Sigmoid colon (tissue), 7 donors: ENCODE measurements around the gene CADM2. TPM values are rescaled to one million over a fixed set of nuclear protein-coding genes. Genes with fewer than 3 reads are reported as not detected.

Experiments
- DNase-seq: peaks from one replicate; pipeline ENCODE4 v3.0.0-alpha.2; 2019
- H3K27ac ChIP-seq, 4 donors: fragments of 200-600 bp; sonication (generic); one replicate each; pipeline ENCODE4 v1.5.1; 2016 to 2019; ENCODE audit warnings: mild to moderate bottlenecking in 1 of 4
- H3K27me3 ChIP-seq, 3 donors: fragments of 200-600 bp; sonication (generic); one replicate each; pipeline ENCODE4 v1.5.1; 2019; ENCODE audit warnings: mild to moderate bottlenecking in 1 of 3
- H3K36me3 ChIP-seq, 4 donors: fragments of 200-600 bp; sonication (generic); one replicate each; pipeline ENCODE4 v1.5.1; 2016 to 2019
- H3K4me1 ChIP-seq, 4 donors: fragments of 200-600 bp; sonication (generic); one replicate each; pipeline ENCODE4 v1.5.1; 2017 to 2019
- H3K4me3 ChIP-seq, 4 donors: fragments of 200-600 bp; sonication (generic); one replicate each; pipeline ENCODE4 v1.5.1; 2017 to 2019; ENCODE audit warnings: mild to moderate bottlenecking in 2 of 4, moderate library complexity in 1 of 4
- H3K9me3 ChIP-seq, 4 donors: fragments of 200-600 bp in 3 of 4; sonication (generic) in 3 of 4; one replicate each; pipeline versions ENCODE4 v1.5.1 to v1.6.1; 2013 to 2019
- EP300 ChIP-seq, 4 donors: sonication (generic); formaldehyde crosslinking; IDR thresholded peaks; one replicate each; pipeline ENCODE4 v1.6.1; 2017; ENCODE audit warnings: antibody characterized with exemption in 4 of 4
- POLR2A ChIP-seq, 2 donors: fragments of 450-650 bp; IDR thresholded peaks; one replicate each; pipeline ENCODE4 v1.6.1; 2016; ENCODE audit warnings: antibody characterized with exemption in 2 of 2, mild to moderate bottlenecking in 2 of 2, moderate library complexity in 2 of 2
- POLR2AphosphoS5 ChIP-seq, 4 donors: sonication (generic); formaldehyde crosslinking; IDR thresholded peaks; one replicate each; pipeline ENCODE4 v1.6.1; 2017; ENCODE audit warnings: antibody characterized with exemption in 4 of 4
- WGBS, 2 donors: extraction: QIAGEN DNeasy Blood & Tissue Kit; methylation state at CpG; one replicate each; pipeline ENCODE4 v1.1.7; 2013; 5-methylcytosine and 5-hydroxymethylcytosine counted together
- intact Hi-C: fragments of 100-400 bp; cut with DNase I; formaldehyde crosslinking; loops from one replicate; pipeline ENCODE4 v1.15.1; 2023
- polyA plus RNA-seq, 3 donors: library from polyadenylated mRNA; stranded (reverse); fragments of 200-250 nt; gene quantifications; one replicate each; pipeline ENCODE4 v1.2.3, GENCODE V29; 2013
- total RNA-seq, 4 donors: library from RNA; depleted of rRNA; stranded (reverse); fragments of >200 nt; gene quantifications; one replicate each; pipeline ENCODE4 v1.1.0, GENCODE V29; 2016
- TF ChIP-seq, protein P1 (sequence below), 4 experiments: fragments of 450-650 bp in 3 of 4; fragments of 200-600 bp in 1 of 4; IDR thresholded peaks; one replicate each; pipeline ENCODE4 v1.5.1; 2016 to 2019; ENCODE audit warnings: antibody characterized with exemption in 4 of 4, mild to moderate bottlenecking in 3 of 4, moderate library complexity in 2 of 4
- donor health status: healthy with polysubstance abuse.
- donor health status: Bipolar disorder and iron deficiency.
- donor health status: healthy.

CADM2 gene
- total and polyA plus RNA-seq, 7 donors = 0.46 to 22.8 (median 12.8) TPM

DNA sequence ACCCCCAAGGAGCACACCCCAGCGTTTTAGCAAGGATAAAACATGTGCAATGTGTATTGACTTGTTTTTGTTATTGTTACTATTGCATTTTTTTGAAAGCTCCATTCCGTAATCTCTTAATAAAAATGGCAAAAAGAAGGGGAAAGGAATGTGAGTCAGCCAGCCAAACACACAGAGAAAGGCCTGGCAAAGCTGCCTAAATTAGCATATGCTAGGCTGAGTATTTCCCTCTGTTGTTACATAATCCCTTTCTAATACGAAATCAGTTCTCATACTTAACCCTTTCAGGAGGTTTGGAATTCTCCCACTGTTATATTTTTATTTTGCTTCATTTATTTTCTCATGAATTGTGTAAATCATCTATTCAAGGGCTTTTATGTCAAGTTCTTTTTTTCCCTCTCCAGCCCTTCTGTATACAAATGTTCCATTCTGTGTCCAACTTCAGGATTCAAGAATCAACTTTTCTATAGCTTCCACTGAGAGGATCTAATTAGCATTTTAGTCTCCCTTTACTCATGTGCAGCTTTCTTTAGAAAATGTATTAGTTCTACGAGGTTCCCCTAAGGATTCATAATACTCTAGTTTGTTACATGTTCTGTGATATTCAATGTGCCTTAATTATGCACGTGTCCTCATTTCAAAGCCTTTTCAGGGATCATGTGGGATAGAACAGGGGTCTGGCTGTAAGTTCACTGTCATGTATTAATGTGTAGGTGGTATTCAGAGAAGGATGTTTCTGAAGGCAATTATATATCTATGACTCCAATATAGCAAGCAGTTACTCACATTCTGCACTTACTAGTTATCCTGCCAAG, 9.2 kb downstream of the CADM2 start:
- WGBS, 2 donors = 35 to 53% methylated on average over 5 of the region's 5 CpGs
- Histone ChIP-seq H3K4me1 (no peaks in the 10 kb centered on the region), H3K9me3 (no peaks in the 10 kb centered on the region), H3K4me3 (no peak overlapping the region), H3K36me3 (no peaks in the 10 kb centered on the region), H3K27me3 (peaks cover 0 to 8% (median 0%) of the 10 kb centered on the region in 3 donors), H3K27ac (no peak overlapping the region)
- TF ChIP-seq, protein P1, sequence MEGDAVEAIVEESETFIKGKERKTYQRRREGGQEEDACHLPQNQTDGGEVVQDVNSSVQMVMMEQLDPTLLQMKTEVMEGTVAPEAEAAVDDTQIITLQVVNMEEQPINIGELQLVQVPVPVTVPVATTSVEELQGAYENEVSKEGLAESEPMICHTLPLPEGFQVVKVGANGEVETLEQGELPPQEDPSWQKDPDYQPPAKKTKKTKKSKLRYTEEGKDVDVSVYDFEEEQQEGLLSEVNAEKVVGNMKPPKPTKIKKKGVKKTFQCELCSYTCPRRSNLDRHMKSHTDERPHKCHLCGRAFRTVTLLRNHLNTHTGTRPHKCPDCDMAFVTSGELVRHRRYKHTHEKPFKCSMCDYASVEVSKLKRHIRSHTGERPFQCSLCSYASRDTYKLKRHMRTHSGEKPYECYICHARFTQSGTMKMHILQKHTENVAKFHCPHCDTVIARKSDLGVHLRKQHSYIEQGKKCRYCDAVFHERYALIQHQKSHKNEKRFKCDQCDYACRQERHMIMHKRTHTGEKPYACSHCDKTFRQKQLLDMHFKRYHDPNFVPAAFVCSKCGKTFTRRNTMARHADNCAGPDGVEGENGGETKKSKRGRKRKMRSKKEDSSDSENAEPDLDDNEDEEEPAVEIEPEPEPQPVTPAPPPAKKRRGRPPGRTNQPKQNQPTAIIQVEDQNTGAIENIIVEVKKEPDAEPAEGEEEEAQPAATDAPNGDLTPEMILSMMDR (IDR thresholded peaks at IDR 0.05) = no peak
- TF ChIP-seq POLR2A (IDR thresholded peaks at IDR 0.05) (no peak), EP300 (IDR thresholded peaks at IDR 0.05) (no peak), POLR2AphosphoS5 (IDR thresholded peaks at IDR 0.05) (no peak)
- no peak for DNase-seq
- intact Hi-C loops = no loop called here

DNA sequence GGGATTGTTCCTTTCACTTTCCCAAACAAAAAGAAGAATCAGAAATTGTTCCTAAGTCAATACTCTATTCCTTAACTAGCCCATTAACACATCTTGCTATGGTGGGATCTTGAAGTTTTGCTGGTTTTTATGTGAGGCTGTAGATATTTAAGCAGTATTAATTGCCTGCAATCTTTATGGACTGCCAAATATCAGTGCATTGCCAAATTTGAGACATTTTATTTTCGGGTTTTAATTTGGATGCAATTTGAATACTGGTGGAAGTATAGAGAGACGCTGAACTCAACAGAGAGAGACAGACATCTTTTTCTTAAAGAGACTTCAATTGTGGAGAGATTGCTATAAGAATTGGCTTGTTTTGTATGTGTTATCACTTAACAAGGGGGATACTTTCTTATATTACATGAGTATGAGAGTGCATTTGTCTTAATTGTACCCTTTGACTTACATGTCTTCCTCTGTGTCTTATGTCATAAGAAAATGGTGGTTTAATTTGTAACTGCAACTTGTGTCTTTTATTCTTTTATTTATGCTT, 10.0 kb downstream of the CADM2 start:
- no peaks in the 10 kb centered on the region for H3K27me3 ChIP-seq
- TF ChIP-seq POLR2A (IDR thresholded peaks at IDR 0.05) = no peak
- TF ChIP-seq, protein P1 (IDR thresholded peaks at IDR 0.05) = no peak
- TF ChIP-seq EP300 (IDR thresholded peaks at IDR 0.05) = no peak
- TF ChIP-seq POLR2AphosphoS5 (IDR thresholded peaks at IDR 0.05) = no peak
- 54 to 77% methylated on average over 2 of the region's 2 CpGs for WGBS, 2 donors
- intact Hi-C loops = no loop called here
- H3K36me3 ChIP-seq = no peaks in the 10 kb centered on the region
- no peak for DNase-seq
- H3K9me3 ChIP-seq = no peaks in the 10 kb centered on the region
- no peak overlapping the region for H3K4me3 ChIP-seq
- H3K27ac ChIP-seq = no peak overlapping the region
- no peaks in the 10 kb centered on the region for H3K4me1 ChIP-seq

DNA sequence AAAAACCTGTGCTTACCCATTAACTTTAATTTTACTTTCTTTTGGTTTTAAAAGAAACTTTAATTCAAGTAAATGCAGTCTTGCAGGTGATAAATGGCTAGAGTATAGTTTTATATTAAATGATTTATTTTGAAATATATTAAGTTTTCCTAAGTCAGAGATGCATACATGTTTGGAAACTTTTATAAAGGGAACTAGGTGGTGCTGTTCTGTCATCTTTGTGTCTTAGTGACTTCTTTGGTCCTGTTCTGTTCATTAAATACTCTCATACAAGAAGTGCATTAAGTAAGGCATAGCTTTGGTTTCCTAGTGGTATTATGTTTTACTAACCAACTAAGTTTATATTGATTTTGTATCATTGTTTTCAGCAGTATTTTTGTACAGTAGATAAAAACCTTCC, 15.6 kb downstream of the CADM2 start:
- Histone ChIP-seq H3K36me3 (no peaks in the 10 kb centered on the region), H3K9me3 (no peaks in the 10 kb centered on the region), H3K27me3 (no peaks in the 10 kb centered on the region), H3K4me1 (no peaks in the 10 kb centered on the region), H3K27ac (no peak overlapping the region), H3K4me3 (no peak overlapping the region)
- DNase-seq = no peak
- intact Hi-C loops = loop anchor here (10.0 kb wide), 1 partner anchor 390 kb away; no protein-coding TSS in a partner anchor
- TF ChIP-seq POLR2A (IDR thresholded peaks at IDR 0.05) (no peak), EP300 (IDR thresholded peaks at IDR 0.05) (no peak), POLR2AphosphoS5 (IDR thresholded peaks at IDR 0.05) (no peak)
- TF ChIP-seq, protein P1 (IDR thresholded peaks at IDR 0.05) = no peak

DNA sequence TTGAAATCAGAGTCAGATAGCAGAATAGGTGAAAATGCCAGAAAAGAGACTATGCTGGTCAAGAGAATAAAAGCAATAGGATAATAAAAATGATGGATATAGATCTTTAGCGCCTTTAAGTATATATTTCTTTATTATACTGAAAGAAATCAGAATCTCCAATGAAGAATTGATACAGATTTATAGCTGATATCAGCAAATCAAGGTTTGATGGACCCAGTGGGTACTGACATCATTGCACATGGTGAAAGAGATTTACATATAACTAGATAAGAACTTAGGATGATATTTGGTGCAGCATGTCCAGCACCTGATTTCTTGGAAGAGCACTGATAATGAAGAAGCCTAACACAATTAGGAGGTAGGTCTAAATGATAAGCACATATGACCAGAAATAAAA, 18.2 kb downstream of the CADM2 start:
- Histone ChIP-seq H3K36me3 (no peaks in the 10 kb centered on the region), H3K27me3 (no peaks in the 10 kb centered on the region), H3K9me3 (no peaks in the 10 kb centered on the region), H3K4me3 (no peak overlapping the region), H3K27ac (no peak overlapping the region), H3K4me1 (no peaks in the 10 kb centered on the region)
- intact Hi-C loops = loop anchor here (10.0 kb wide), 1 partner anchor 388 kb away; no protein-coding TSS in a partner anchor
- TF ChIP-seq POLR2A (IDR thresholded peaks at IDR 0.05) (no peak), EP300 (IDR thresholded peaks at IDR 0.05) (no peak), POLR2AphosphoS5 (IDR thresholded peaks at IDR 0.05) (no peak)
- TF ChIP-seq, protein P1 (IDR thresholded peaks at IDR 0.05) = no peak
- DNase-seq = no peak
- 22 to 58% methylated on average over 1 of the region's 1 CpG for WGBS, 2 donors
